ENCODE data around the gene NPAT.
A peak's percentile ranks its signal among the peaks of the same experiment; 100 is the strongest.
"Not testable (repeated sequence)": the region's sequence is repeated elsewhere in the genome, so short reads cannot be mapped to it uniquely, and the experiment has no call there.

Gene NPAT

GRCh38 chr11:108193725-108194124, 28.7 kb downstream of the NPAT start:
- DNase-seq (ENCODE audit: insufficient read length, low spot score) (no peak), FAIRE-seq (no peak)
- TF ChIP-seq TAF1 (IDR thresholded peaks at IDR 0.05; ENCODE audit: low read depth, low read length) (no peak), POLR2AphosphoS5 (IDR thresholded peaks at IDR 0.05; ENCODE audit: low read depth, low read length) (no peak), POU2F2 (IDR thresholded peaks at IDR 0.05; ENCODE audit: low read depth, low read length) (no peak), PAX5 (IDR thresholded peaks at IDR 0.05; ENCODE audit: insufficient read depth, low read length, severe bottlenecking) (no peak), SPI1 (IDR thresholded peaks at IDR 0.05; ENCODE audit: low read depth, low read length) (no peak), POLR2A (IDR thresholded peaks at IDR 0.05; ENCODE audit: low read depth, low read length) (no peak)

DNA sequence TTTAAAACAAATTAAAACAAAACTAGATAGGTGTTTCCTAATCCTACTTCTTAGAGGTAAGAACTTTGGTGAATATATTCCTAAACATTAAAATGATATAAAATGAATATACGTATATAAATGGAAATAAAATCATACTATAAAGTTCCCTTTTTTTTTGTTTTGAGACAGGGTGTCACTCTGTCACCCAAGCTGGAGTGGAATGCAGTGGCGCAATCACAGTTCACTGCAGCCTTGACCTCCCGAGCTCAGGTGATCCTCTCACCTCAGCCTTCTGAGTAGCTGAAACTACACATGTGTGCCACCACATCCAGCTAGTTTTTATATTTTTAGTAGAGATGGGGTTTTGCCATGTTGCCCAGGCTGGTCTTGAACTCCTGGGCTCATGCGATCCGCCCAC, 44.9 kb downstream of the NPAT start:
- no peak for TF ChIP-seq TAF1 (IDR thresholded peaks at IDR 0.05; ENCODE audit: low read depth, low read length)
- no peak for TF ChIP-seq POU2F2 (IDR thresholded peaks at IDR 0.05; ENCODE audit: low read depth, low read length)
- TF ChIP-seq POLR2AphosphoS5 (IDR thresholded peaks at IDR 0.05; ENCODE audit: low read depth, low read length) = no peak
- no peak for TF ChIP-seq SPI1 (IDR thresholded peaks at IDR 0.05; ENCODE audit: low read depth, low read length)
- TF ChIP-seq POLR2A (IDR thresholded peaks at IDR 0.05; ENCODE audit: low read depth, low read length) = no peak
- TF ChIP-seq PAX5 (IDR thresholded peaks at IDR 0.05; ENCODE audit: insufficient read depth, low read length, severe bottlenecking) = no peak
- FAIRE-seq (no peak), DNase-seq (ENCODE audit: insufficient read length, low spot score) (no peak)

DNA sequence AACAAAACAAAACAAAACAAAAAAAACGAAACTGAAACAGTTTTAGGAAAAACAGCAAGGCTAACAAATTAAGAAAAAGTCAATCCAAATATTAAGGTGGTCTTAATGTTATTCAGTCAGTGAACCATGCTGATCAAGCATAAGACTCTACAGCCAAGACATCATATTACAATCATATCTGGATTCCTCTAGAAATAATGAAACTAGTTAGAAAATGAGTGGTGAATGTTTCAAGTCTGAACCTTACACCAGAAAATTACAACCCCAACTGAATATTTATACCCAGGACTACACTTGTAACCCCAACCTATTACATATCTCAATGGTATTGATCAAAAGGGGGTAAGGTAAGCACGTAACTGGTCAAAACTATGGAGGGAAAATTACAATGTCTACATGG, 52.3 kb downstream of the NPAT start:
- TF ChIP-seq SPI1 (IDR thresholded peaks at IDR 0.05; ENCODE audit: low read depth, low read length) (no peak), POU2F2 (IDR thresholded peaks at IDR 0.05; ENCODE audit: low read depth, low read length) (no peak), POLR2AphosphoS5 (IDR thresholded peaks at IDR 0.05; ENCODE audit: low read depth, low read length) (no peak), PAX5 (IDR thresholded peaks at IDR 0.05; ENCODE audit: insufficient read depth, low read length, severe bottlenecking) (no peak), TAF1 (IDR thresholded peaks at IDR 0.05; ENCODE audit: low read depth, low read length) (no peak), POLR2A (IDR thresholded peaks at IDR 0.05; ENCODE audit: low read depth, low read length) (no peak)
- no peak for DNase-seq (ENCODE audit: insufficient read length, low spot score)
- FAIRE-seq = no peak

GRCh38 chr11:108167624-108168023, 54.8 kb downstream of the NPAT start:
- DNase-seq (ENCODE audit: insufficient read length, low spot score) (no peak), FAIRE-seq (no peak)
- no peak for TF ChIP-seq TAF1 (IDR thresholded peaks at IDR 0.05; ENCODE audit: low read depth, low read length)
- no peak for TF ChIP-seq POLR2AphosphoS5 (IDR thresholded peaks at IDR 0.05; ENCODE audit: low read depth, low read length)
- no peak for TF ChIP-seq POU2F2 (IDR thresholded peaks at IDR 0.05; ENCODE audit: low read depth, low read length)
- no peak for TF ChIP-seq PAX5 (IDR thresholded peaks at IDR 0.05; ENCODE audit: insufficient read depth, low read length, severe bottlenecking)
- TF ChIP-seq POLR2A (IDR thresholded peaks at IDR 0.05; ENCODE audit: low read depth, low read length) = no peak
- no peak for TF ChIP-seq SPI1 (IDR thresholded peaks at IDR 0.05; ENCODE audit: low read depth, low read length)

- FAIRE-seq; DNase-seq (ENCODE audit: insufficient read length, low spot score): not testable (repeated sequence)
Measured at GRCh38 chr11:108162878-108163277, 59.6 kb downstream of the NPAT start.

- FAIRE-seq (peak; percentile 93), DNase-seq (ENCODE audit: insufficient read length, low spot score) (peak; percentile 33)
- TF ChIP-seq SPI1 (IDR thresholded peaks at IDR 0.05; ENCODE audit: low read depth, low read length) (peak; percentile 98), TAF1 (IDR thresholded peaks at IDR 0.05; ENCODE audit: low read depth, low read length) (no peak), POU2F2 (IDR thresholded peaks at IDR 0.05; ENCODE audit: low read depth, low read length) (no peak)
Measured at GRCh38 chr11:108160970-108161566, 61.4 kb downstream of the NPAT start.

DNA sequence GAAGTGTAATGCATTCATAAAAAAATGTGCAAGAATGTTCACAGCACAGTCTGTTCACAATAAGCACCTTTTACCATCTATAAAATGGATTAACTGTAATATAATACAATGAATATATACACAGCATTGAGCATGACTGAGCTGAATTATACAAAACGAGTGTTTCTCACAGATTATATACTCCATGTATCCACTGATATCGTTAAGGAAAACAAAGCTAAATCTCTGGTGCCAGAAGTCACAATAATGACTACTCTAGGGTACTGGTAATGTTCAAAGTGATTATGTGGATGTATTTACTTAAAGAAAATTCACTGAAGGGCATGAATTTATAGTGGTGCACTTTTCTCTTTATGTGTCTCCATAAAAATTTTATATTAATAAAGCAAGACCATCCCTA, 67.8 kb downstream of the NPAT start:
- no peak for TF ChIP-seq PAX5 (IDR thresholded peaks at IDR 0.05; ENCODE audit: insufficient read depth, low read length, severe bottlenecking)
- TF ChIP-seq POU2F2 (IDR thresholded peaks at IDR 0.05; ENCODE audit: low read depth, low read length) = no peak
- TF ChIP-seq POLR2AphosphoS5 (IDR thresholded peaks at IDR 0.05; ENCODE audit: low read depth, low read length) = no peak
- TF ChIP-seq SPI1 (IDR thresholded peaks at IDR 0.05; ENCODE audit: low read depth, low read length) = no peak
- no peak for TF ChIP-seq POLR2A (IDR thresholded peaks at IDR 0.05; ENCODE audit: low read depth, low read length)
- TF ChIP-seq TAF1 (IDR thresholded peaks at IDR 0.05; ENCODE audit: low read depth, low read length) = no peak
- FAIRE-seq (no peak), DNase-seq (ENCODE audit: insufficient read length, low spot score) (no peak)

DNA sequence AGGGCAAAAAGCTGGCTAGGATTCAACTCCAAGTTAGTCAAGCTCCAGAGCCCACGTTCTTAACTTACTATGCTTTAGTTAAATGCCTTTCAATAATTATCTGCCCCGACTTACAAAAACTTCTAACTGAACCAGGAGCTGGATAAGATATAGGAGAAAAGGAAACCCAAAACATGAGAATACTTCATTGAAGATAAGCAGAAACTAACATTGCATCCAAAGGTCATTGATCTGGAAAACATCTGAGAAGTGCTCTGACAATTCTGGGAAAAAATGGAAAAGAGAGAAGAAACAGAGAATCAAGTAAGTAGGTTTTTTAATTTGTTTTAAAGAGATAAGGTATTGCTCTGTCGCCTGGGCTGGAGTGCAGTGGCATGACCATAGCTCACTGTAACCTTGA, 73.9 kb downstream of the NPAT start:
- no peak for DNase-seq (ENCODE audit: insufficient read length, low spot score)
- FAIRE-seq = no peak
- TF ChIP-seq POLR2AphosphoS5 (IDR thresholded peaks at IDR 0.05; ENCODE audit: low read depth, low read length) (no peak), PAX5 (IDR thresholded peaks at IDR 0.05; ENCODE audit: insufficient read depth, low read length, severe bottlenecking) (no peak), SPI1 (IDR thresholded peaks at IDR 0.05; ENCODE audit: low read depth, low read length) (no peak), POU2F2 (IDR thresholded peaks at IDR 0.05; ENCODE audit: low read depth, low read length) (no peak), TAF1 (IDR thresholded peaks at IDR 0.05; ENCODE audit: low read depth, low read length) (no peak), POLR2A (IDR thresholded peaks at IDR 0.05; ENCODE audit: low read depth, low read length) (no peak)

DNA sequence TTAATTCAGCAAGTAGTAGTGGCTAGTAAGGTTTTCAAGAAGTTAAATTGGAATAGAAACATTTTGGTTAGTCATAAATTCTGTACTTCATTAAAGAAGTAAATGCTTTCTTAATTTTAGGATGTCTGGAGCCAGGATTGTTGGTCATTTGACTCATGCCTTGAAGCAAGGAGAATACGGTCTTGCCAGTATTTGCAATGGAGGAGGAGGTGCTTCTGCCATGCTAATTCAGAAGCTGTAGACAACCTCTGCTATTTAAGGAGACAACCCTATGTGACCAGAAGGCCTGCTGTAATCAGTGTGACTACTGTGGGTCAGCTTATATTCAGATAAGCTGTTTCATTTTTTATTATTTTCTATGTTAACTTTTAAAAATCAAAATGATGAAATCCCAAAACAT, 75.3 kb downstream of the NPAT start:
- TF ChIP-seq POLR2A (IDR thresholded peaks at IDR 0.05; ENCODE audit: low read depth, low read length) (no peak), SPI1 (IDR thresholded peaks at IDR 0.05; ENCODE audit: low read depth, low read length) (no peak), TAF1 (IDR thresholded peaks at IDR 0.05; ENCODE audit: low read depth, low read length) (no peak), PAX5 (IDR thresholded peaks at IDR 0.05; ENCODE audit: insufficient read depth, low read length, severe bottlenecking) (no peak), POLR2AphosphoS5 (IDR thresholded peaks at IDR 0.05; ENCODE audit: low read depth, low read length) (no peak), POU2F2 (IDR thresholded peaks at IDR 0.05; ENCODE audit: low read depth, low read length) (no peak)
- FAIRE-seq = no peak
- no peak for DNase-seq (ENCODE audit: insufficient read length, low spot score)

DNA sequence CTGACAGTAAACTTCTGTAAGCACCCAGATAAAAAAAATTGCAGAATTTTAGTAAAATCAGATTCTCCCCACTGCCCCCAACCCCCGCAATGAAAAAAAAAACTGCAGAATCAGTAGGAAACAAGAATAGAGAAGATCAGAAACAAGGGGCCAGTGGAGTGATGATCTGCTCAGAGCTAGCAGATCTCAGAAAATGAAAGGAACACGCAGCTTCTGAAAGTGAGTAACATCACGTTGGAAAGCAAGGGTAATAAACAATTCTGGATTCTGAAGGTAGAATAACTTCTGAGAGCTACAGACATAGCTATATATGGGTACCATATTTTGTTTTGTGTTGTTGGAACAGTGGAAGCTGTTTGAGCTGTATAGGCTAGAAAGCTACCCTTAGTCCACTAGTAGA, 77.8 kb downstream of the NPAT start:
- FAIRE-seq (no peak), DNase-seq (ENCODE audit: insufficient read length, low spot score) (no peak)
- no peak for TF ChIP-seq POLR2A (IDR thresholded peaks at IDR 0.05; ENCODE audit: low read depth, low read length)
- no peak for TF ChIP-seq POU2F2 (IDR thresholded peaks at IDR 0.05; ENCODE audit: low read depth, low read length)
- no peak for TF ChIP-seq TAF1 (IDR thresholded peaks at IDR 0.05; ENCODE audit: low read depth, low read length)
- no peak for TF ChIP-seq SPI1 (IDR thresholded peaks at IDR 0.05; ENCODE audit: low read depth, low read length)
- no peak for TF ChIP-seq POLR2AphosphoS5 (IDR thresholded peaks at IDR 0.05; ENCODE audit: low read depth, low read length)
- no peak for TF ChIP-seq PAX5 (IDR thresholded peaks at IDR 0.05; ENCODE audit: insufficient read depth, low read length, severe bottlenecking)

Measured in GM12891 (cell line).